Endothelial cell of umbilical vein (primary cell): ENCODE data around the gene DAZAP2. TPM values are rescaled to one million over a fixed set of nuclear protein-coding genes. Genes with fewer than 3 reads are reported as not detected.

Experiments used
- BruUV-seq: library from RNA; stranded (reverse); fragments of 400-500 nt; replicated peaks from 2 replicates; lab custom pipeline; 2021; lab: Mats Ljungman, UMichigan
- CTCF ChIA-PET: fragments of 300-600, 350-600 bp; sonication (Branson Sonifier 250); formaldehyde crosslinking; loops from one replicate; lab custom pipeline; 2021; ENCODE audit warnings: antibody characterized with exemption, inconsistent platforms; lab: Charles Lee
- POLR2A ChIA-PET: fragments of 300-600, 350-600 bp; sonication (Branson Sonifier 250); formaldehyde crosslinking; loops from one replicate; lab custom pipeline; 2021; ENCODE audit warnings: antibody characterized with exemption, inconsistent platforms; lab: Charles Lee
- DNase-seq: peaks from one replicate; pipeline ENCODE4 v3.0.0-alpha.2; 2011; ENCODE audit warnings: low read depth, low spot score
- FAIRE-seq: peaks from 2 replicates; lab custom pipeline; 2011; peaks lifted over from hg19 to GRCh38; lab: Jason Lieb, UNC
- H2AFZ ChIP-seq: 2 replicates; pipeline ENCODE4 v1.6.0; 2012; ENCODE audit warnings: low read depth, low read length, control low read depth, inconsistent platforms
- H3K27ac ChIP-seq: 2 replicates; pipeline ENCODE4 v1.5.1; 2011; ENCODE audit warnings: low read depth, mild to moderate bottlenecking, control low read depth, low read length, moderate library complexity; ENCODE audit not compliant: insufficient read depth
- H3K27me3 ChIP-seq, 2 experiments: 2 replicates each; pipeline versions ENCODE4 v1.6.0 to v1.6.1; 2011; ENCODE audit warnings: low read length in 2 of 2, mixed read lengths in 1 of 2; ENCODE audit not compliant: control insufficient read depth in 2 of 2, insufficient read depth in 2 of 2
- H3K36me3 ChIP-seq, 2 experiments: 2 replicates in 1 of 2; 3 replicates in 1 of 2; pipeline ENCODE4 v1.5.1; 2011; ENCODE audit warnings: low read length in 2 of 2, mild to moderate bottlenecking in 1 of 2, moderate library complexity in 1 of 2; ENCODE audit not compliant: control insufficient read depth in 2 of 2, insufficient read depth in 2 of 2; ENCODE audit errors: extremely low read depth in 1 of 2
- H3K4me1 ChIP-seq: 3 replicates; pipeline ENCODE4 v1.5.1; 2011; ENCODE audit warnings: mild to moderate bottlenecking, low read length; ENCODE audit not compliant: control insufficient read depth, insufficient read depth; ENCODE audit errors: extremely low read depth
- H3K4me2 ChIP-seq: 2 replicates; pipeline ENCODE4 v1.6.1; 2011; ENCODE audit warnings: low read length, control low read depth, mixed read lengths; ENCODE audit not compliant: insufficient read depth
- H3K4me3 ChIP-seq, 3 experiments: fragments of 200-600 bp in 1 of 3; sonication (generic), shearing (Covaris generic) in 1 of 3; replicated peaks in 1 of 3; 2 replicates each; pipeline ENCODE4 v1.5.1; 2011 to 2016; ENCODE audit warnings: control low read depth in 3 of 3, low read length in 3 of 3, mild to moderate bottlenecking in 2 of 3, inconsistent platforms in 1 of 3, low read depth in 1 of 3, moderate library complexity in 1 of 3; ENCODE audit not compliant: insufficient read depth in 1 of 3
- H3K79me2 ChIP-seq: 2 replicates; pipeline ENCODE4 v1.6.0; 2012; ENCODE audit warnings: low read length, inconsistent platforms; ENCODE audit not compliant: control insufficient read depth, insufficient read depth
- H3K9ac ChIP-seq: replicated peaks from 2 replicates; pipeline ENCODE3; 2011; ENCODE audit warnings: low read length, control low read depth; ENCODE audit not compliant: insufficient read depth; ENCODE audit errors: extremely low read depth
- H3K9me1 ChIP-seq: replicated peaks from 3 replicates; pipeline ENCODE4 v1.6.0; 2011; ENCODE audit warnings: mild to moderate bottlenecking, low read length; ENCODE audit not compliant: control insufficient read depth, insufficient read depth; ENCODE audit errors: extremely low read depth
- H3K9me3 ChIP-seq: replicated peaks from 2 replicates; pipeline ENCODE4 v1.5.1; 2012; ENCODE audit warnings: low read length, inconsistent platforms; ENCODE audit not compliant: control insufficient read depth, insufficient read depth
- H4K20me1 ChIP-seq: replicated peaks from 2 replicates; pipeline ENCODE3; 2011; ENCODE audit warnings: mild to moderate bottlenecking, low read length; ENCODE audit not compliant: control insufficient read depth, insufficient read depth; ENCODE audit errors: extremely low read depth
- CTCF ChIP-seq, 2 donors: IDR thresholded peaks; 1 replicate in 1 of 2; 2 replicates in 1 of 2; pipeline ENCODE4 v1.5.1; 2011; ENCODE audit warnings: low read length in 2 of 2, mild to moderate bottlenecking in 2 of 2, moderate library complexity in 2 of 2, control low read depth in 1 of 2, inconsistent platforms in 1 of 2, low read depth in 1 of 2; ENCODE audit not compliant: insufficient read depth in 1 of 2; ENCODE audit errors: extremely low read depth in 1 of 2
- FOS ChIP-seq: IDR thresholded peaks from 2 replicates; pipeline ENCODE4 v1.6.1; 2011; ENCODE audit warnings: mild to moderate bottlenecking, low read length, moderate library complexity, borderline replicate concordance; ENCODE audit not compliant: insufficient read depth
- MAX ChIP-seq: IDR thresholded peaks from 2 replicates; pipeline ENCODE4 v1.6.1; 2011; ENCODE audit not compliant: insufficient read depth, insufficient read length
- MYC ChIP-seq: IDR thresholded peaks from one replicate; pipeline ENCODE4 v1.6.1; 2011; ENCODE audit warnings: mild to moderate bottlenecking, low read depth, low read length
- dilution Hi-C: fragments of 300-500 bp; cut with MboI; formaldehyde crosslinking; loops from one replicate; pipeline ENCODE4 v1.15.0; 2019; ENCODE audit warnings: low sequenced_read_pairs; ENCODE audit not compliant: extremely low pct_ligation_motif_present
- intact Hi-C: fragments of 100-400 bp; cut with micrococcal nuclease; formaldehyde crosslinking; loops from one replicate; pipeline ENCODE4 v1.10.0; 2022
- polyA plus RNA-seq, 4 experiments: library from polyadenylated mRNA; depleted of rRNA in 3 of 4; stranded (reverse) in 3 of 4; unstranded in 1 of 4; fragments of >200 nt; gene quantifications; 2 replicates each; pipeline versions ENCODE4 v1.2.1 to v1.2.3, GENCODE V29; 2011 to 2012; ENCODE audit warnings: missing spikeins in 1 of 4
- total RNA-seq: library from RNA; stranded (reverse); gene quantifications from 2 replicates; pipeline ENCODE4 v1.2.3, GENCODE V29; 2021

The DAZAP2 gene
- total and polyA plus RNA-seq, 2 donors (not counting 3 experiments of a cell fraction or from before 2014, with no cell fraction given): 177 to 497 TPM

- H3K27me3 ChIP-seq: no peaks in the 10 kb centered on the region
- POLR2A ChIA-PET: no interaction called here
- dilution Hi-C loops: no loop called here
Measured at GRCh38 chr12:51229116-51229809, 9.4 kb upstream of the DAZAP2 start.

GRCh38 chr12:51232642-51233041, 6.0 kb upstream of the DAZAP2 start:
- H3K79me2 ChIP-seq: no peaks in the 10 kb centered on the region
- H3K4me1 ChIP-seq: no peaks in the 10 kb centered on the region
- DNase-seq: no peak
- no peaks in the 10 kb centered on the region for H3K36me3 ChIP-seq
- H3K27me3 ChIP-seq: no peaks in the 10 kb centered on the region
- no peak for FAIRE-seq
- H3K4me2 ChIP-seq: no peak overlapping the region
- ChIA-PET POLR2A (no interaction called here), CTCF (interaction anchor here (2.9 kb wide), 1 partner anchor 15 kb away, joined by 10 read pairs; the partner anchor contains the start of gene POU6F1)
- no peak overlapping the region for H2AFZ ChIP-seq
- BruUV-seq: no TSS peak
- dilution Hi-C loops: no loop called here
- no peak overlapping the region for H3K27ac ChIP-seq
- no peak for TF ChIP-seq CTCF (IDR thresholded peaks at IDR 0.05; ENCODE audit: extremely low read depth in 1 of 2, insufficient read depth in 1 of 2, low read depth in 1 of 2, low read length in 2 of 2)
- no peak for TF ChIP-seq MAX
- H3K9ac ChIP-seq: no peak overlapping the region
- H3K9me1 ChIP-seq: no peaks in the 10 kb centered on the region
- no peak overlapping the region for H3K4me3 ChIP-seq
- H4K20me1 ChIP-seq: no peaks in the 10 kb centered on the region
- H3K9me3 ChIP-seq: no peaks in the 10 kb centered on the region
- intact Hi-C loops: no loop called here

More at GRCh38 chr12:51229116-51229809, 9.4 kb upstream of the DAZAP2 start:
- H2AFZ ChIP-seq: no peak overlapping the region
- H4K20me1 ChIP-seq: no peaks in the 10 kb centered on the region
- no peak for DNase-seq
- CTCF ChIA-PET: interaction anchor here (1.2 to 3.0 kb wide), 2 partner anchors 10 to 112 kb away, joined by 3 to 12 read pairs; no protein-coding TSS in a partner anchor
- no peak overlapping the region for H3K9ac ChIP-seq
- H3K4me2 ChIP-seq: no peak overlapping the region
- no peaks in the 10 kb centered on the region for H3K36me3 ChIP-seq
- no peak for TF ChIP-seq MYC
- TF ChIP-seq MAX: no peak
- no peak for TF ChIP-seq FOS
- no TSS peak for BruUV-seq
- H3K9me3 ChIP-seq: no peaks in the 10 kb centered on the region
- H3K9me1 ChIP-seq: no peaks in the 10 kb centered on the region
- H3K79me2 ChIP-seq: no peaks in the 10 kb centered on the region
- intact Hi-C loops: no loop called here
- no peak overlapping the region for H3K27ac ChIP-seq
- no peak for FAIRE-seq
- H3K4me3 ChIP-seq: no peak overlapping the region
- H3K4me1 ChIP-seq: no peaks in the 10 kb centered on the region
